ENCODE results near the gene AMDHD1. TPM values are rescaled to one million over a fixed set of nuclear protein-coding genes. Genes with fewer than 3 reads are reported as not detected.

The AMDHD1 gene
- total RNA-seq, 1 experiment from 2014 or later = 1.6 TPM

DNA sequence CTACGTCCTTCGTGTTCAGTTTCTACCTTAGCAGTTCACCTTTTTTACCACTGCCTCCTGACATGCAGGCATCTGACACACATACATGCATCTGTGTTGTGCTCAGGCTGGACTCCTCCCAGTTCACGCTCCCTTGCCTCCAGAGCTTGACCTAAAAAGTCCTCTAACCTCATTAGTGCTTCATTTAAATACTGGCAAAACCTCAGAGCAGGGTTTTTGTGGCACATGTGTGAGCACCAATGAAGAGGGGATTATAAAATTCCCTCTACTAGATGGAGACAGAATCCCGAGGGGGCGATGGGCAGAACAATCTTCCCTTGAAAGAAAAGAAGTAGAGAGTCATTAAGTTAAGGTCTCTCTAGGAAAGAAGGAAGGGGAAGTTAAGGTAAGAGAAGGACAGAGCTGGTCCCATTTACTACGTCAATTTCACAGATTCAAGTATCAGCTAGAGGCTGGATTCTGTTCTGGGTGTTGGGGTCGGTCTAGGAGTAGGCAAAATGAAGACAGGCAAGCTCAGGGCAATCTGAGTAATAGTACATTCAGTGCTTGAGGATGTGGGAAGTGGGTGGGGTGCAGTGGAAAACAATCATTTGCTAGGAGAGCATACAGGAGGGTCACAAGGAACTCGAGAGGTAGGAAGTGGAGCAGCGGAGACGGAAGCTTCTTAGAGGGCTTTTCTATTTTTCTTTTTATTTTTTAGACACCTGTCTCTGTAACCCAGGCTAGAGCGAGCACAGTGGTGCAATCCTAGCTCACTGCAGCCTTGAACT is 45.6 kb downstream of the AMDHD1 start (continued):
- TF ChIP-seq, protein P1, sequence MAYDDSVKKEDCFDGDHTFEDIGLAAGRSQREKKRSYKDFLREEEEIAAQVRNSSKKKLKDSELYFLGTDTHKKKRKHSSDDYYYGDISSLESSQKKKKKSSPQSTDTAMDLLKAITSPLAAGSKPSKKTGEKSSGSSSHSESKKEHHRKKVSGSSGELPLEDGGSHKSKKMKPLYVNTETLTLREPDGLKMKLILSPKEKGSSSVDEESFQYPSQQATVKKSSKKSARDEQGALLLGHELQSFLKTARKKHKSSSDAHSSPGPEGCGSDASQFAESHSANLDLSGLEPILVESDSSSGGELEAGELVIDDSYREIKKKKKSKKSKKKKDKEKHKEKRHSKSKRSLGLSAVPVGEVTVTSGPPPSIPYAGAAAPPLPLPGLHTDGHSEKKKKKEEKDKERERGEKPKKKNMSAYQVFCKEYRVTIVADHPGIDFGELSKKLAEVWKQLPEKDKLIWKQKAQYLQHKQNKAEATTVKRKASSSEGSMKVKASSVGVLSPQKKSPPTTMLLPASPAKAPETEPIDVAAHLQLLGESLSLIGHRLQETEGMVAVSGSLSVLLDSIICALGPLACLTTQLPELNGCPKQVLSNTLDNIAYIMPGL (CRISPR knock-in tag; IDR thresholded peaks at IDR 0.05) = no peak
- TF ChIP-seq SOX15 (CRISPR knock-in tag; IDR thresholded peaks at IDR 0.05) (no peak), JAZF1 (CRISPR knock-in tag; IDR thresholded peaks at IDR 0.05) (no peak), NR2C2 (CRISPR knock-in tag; IDR thresholded peaks at IDR 0.05) (no peak), ZNF232 (CRISPR knock-in tag; IDR thresholded peaks at IDR 0.05) (no peak), FOXK1 (CRISPR knock-in tag; IDR thresholded peaks at IDR 0.05) (no peak)
- TF ChIP-seq, protein P2, sequence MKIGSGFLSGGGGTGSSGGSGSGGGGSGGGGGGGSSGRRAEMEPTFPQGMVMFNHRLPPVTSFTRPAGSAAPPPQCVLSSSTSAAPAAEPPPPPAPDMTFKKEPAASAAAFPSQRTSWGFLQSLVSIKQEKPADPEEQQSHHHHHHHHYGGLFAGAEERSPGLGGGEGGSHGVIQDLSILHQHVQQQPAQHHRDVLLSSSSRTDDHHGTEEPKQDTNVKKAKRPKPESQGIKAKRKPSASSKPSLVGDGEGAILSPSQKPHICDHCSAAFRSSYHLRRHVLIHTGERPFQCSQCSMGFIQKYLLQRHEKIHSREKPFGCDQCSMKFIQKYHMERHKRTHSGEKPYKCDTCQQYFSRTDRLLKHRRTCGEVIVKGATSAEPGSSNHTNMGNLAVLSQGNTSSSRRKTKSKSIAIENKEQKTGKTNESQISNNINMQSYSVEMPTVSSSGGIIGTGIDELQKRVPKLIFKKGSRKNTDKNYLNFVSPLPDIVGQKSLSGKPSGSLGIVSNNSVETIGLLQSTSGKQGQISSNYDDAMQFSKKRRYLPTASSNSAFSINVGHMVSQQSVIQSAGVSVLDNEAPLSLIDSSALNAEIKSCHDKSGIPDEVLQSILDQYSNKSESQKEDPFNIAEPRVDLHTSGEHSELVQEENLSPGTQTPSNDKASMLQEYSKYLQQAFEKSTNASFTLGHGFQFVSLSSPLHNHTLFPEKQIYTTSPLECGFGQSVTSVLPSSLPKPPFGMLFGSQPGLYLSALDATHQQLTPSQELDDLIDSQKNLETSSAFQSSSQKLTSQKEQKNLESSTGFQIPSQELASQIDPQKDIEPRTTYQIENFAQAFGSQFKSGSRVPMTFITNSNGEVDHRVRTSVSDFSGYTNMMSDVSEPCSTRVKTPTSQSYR (CRISPR knock-in tag; IDR thresholded peaks at IDR 0.05) = no peak
- TF ChIP-seq, protein P3, sequence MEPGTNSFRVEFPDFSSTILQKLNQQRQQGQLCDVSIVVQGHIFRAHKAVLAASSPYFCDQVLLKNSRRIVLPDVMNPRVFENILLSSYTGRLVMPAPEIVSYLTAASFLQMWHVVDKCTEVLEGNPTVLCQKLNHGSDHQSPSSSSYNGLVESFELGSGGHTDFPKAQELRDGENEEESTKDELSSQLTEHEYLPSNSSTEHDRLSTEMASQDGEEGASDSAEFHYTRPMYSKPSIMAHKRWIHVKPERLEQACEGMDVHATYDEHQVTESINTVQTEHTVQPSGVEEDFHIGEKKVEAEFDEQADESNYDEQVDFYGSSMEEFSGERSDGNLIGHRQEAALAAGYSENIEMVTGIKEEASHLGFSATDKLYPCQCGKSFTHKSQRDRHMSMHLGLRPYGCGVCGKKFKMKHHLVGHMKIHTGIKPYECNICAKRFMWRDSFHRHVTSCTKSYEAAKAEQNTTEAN (CRISPR knock-in tag; IDR thresholded peaks at IDR 0.05) = no peak

DNA sequence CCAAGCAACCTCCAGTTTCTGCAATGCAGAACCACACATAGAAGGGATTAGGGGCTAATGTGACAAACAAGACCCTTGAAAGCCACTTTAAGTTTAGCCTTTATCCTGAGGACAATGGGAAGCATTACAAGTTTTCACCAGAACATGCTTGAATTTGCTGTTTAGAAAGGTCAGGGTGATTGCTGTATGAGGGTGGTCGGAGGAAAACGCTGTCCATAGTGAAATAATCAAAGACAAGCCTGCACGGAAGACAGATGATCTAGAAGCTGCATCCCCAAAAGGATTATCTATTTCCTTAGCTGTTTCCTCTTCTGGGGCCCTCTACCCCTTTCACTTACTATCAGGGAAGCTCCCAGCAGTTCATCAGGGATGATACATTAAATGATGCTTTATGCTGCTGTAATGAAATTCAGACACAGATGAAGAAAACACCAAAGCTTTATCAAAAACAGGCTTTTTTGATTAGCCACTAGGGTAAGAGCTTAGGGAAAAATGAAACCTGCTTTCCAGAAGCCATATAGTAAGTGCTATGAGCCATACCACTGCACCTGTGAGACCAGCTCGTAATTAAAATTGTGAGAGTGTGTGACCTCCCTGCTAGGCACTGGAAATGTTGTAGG is 46.5 kb downstream of the AMDHD1 start:
- Mint-ChIP-seq H3K4me1 (peaks cover 38% of the 10 kb centered on the region), H3K36me3 (no peaks in the 10 kb centered on the region), H3K27ac (no peak overlapping the region), H3K27me3 (ENCODE audit: low read depth) (no peaks in the 10 kb centered on the region; the same call in 1 of the 2 replicates), H3K4me3 (no peak overlapping the region), H3K9me3 (no peaks in the 10 kb centered on the region)
- CTCF ChIA-PET = interaction anchor here (1.2 to 5.1 kb wide), 6 partner anchors 9 to 71 kb away, joined by 3 to 32 read pairs (median 5); partner anchors contain the start of gene LTA4H
- DNase-seq (ENCODE audit: low spot score) (no peak), ATAC-seq (no peak)
- POLR2A ChIA-PET = interaction anchor here (0.6 kb wide), 1 partner anchor 417 kb away, joined by 6 read pairs; no protein-coding TSS in a partner anchor
- no peak for TF ChIP-seq TCF7 (CRISPR knock-in tag; IDR thresholded peaks at IDR 0.05; ENCODE audit: low read depth)
- no peak for TF ChIP-seq NFYB (CRISPR knock-in tag; conservative IDR thresholded peaks at IDR 0.05; ENCODE audit: low read depth)
- no peak for TF ChIP-seq ZNF232 (CRISPR knock-in tag; IDR thresholded peaks at IDR 0.05)
- TF ChIP-seq SOX15 (CRISPR knock-in tag; IDR thresholded peaks at IDR 0.05) = no peak
- TF ChIP-seq, protein P4, sequence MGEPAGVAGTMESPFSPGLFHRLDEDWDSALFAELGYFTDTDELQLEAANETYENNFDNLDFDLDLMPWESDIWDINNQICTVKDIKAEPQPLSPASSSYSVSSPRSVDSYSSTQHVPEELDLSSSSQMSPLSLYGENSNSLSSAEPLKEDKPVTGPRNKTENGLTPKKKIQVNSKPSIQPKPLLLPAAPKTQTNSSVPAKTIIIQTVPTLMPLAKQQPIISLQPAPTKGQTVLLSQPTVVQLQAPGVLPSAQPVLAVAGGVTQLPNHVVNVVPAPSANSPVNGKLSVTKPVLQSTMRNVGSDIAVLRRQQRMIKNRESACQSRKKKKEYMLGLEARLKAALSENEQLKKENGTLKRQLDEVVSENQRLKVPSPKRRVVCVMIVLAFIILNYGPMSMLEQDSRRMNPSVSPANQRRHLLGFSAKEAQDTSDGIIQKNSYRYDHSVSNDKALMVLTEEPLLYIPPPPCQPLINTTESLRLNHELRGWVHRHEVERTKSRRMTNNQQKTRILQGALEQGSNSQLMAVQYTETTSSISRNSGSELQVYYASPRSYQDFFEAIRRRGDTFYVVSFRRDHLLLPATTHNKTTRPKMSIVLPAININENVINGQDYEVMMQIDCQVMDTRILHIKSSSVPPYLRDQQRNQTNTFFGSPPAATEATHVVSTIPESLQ (CRISPR knock-in tag; IDR thresholded peaks at IDR 0.05) = no peak
- TF ChIP-seq TEAD4 (CRISPR knock-in tag; IDR thresholded peaks at IDR 0.05) = no peak
- TF ChIP-seq, protein P5, sequence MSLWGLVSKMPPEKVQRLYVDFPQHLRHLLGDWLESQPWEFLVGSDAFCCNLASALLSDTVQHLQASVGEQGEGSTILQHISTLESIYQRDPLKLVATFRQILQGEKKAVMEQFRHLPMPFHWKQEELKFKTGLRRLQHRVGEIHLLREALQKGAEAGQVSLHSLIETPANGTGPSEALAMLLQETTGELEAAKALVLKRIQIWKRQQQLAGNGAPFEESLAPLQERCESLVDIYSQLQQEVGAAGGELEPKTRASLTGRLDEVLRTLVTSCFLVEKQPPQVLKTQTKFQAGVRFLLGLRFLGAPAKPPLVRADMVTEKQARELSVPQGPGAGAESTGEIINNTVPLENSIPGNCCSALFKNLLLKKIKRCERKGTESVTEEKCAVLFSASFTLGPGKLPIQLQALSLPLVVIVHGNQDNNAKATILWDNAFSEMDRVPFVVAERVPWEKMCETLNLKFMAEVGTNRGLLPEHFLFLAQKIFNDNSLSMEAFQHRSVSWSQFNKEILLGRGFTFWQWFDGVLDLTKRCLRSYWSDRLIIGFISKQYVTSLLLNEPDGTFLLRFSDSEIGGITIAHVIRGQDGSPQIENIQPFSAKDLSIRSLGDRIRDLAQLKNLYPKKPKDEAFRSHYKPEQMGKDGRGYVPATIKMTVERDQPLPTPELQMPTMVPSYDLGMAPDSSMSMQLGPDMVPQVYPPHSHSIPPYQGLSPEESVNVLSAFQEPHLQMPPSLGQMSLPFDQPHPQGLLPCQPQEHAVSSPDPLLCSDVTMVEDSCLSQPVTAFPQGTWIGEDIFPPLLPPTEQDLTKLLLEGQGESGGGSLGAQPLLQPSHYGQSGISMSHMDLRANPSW (CRISPR knock-in tag; conservative IDR thresholded peaks at IDR 0.05; ENCODE audit: low read depth) = no peak
- TF ChIP-seq ZNF671 (CRISPR knock-in tag; IDR thresholded peaks at IDR 0.05) = no peak
- TF ChIP-seq, protein P6, sequence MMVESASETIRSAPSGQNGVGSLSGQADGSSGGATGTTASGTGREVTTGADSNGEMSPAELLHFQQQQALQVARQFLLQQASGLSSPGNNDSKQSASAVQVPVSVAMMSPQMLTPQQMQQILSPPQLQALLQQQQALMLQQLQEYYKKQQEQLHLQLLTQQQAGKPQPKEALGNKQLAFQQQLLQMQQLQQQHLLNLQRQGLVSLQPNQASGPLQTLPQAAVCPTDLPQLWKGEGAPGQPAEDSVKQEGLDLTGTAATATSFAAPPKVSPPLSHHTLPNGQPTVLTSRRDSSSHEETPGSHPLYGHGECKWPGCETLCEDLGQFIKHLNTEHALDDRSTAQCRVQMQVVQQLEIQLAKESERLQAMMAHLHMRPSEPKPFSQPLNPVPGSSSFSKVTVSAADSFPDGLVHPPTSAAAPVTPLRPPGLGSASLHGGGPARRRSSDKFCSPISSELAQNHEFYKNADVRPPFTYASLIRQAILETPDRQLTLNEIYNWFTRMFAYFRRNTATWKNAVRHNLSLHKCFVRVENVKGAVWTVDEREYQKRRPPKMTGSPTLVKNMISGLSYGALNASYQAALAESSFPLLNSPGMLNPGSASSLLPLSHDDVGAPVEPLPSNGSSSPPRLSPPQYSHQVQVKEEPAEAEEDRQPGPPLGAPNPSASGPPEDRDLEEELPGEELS (CRISPR knock-in tag; IDR thresholded peaks at IDR 0.05) = no peak
- no peak for TF ChIP-seq CREB1 (CRISPR knock-in tag; IDR thresholded peaks at IDR 0.05)
- TF ChIP-seq FOXK1 (CRISPR knock-in tag; IDR thresholded peaks at IDR 0.05) = no peak
- TF ChIP-seq GTF2I (CRISPR knock-in tag; conservative IDR thresholded peaks at IDR 0.05) = no peak
- TF ChIP-seq ZNF317 (CRISPR knock-in tag; IDR thresholded peaks at IDR 0.05; ENCODE audit: borderline replicate concordance, low read depth) = no peak
